Measurements from ENCODE around the gene GRIA4. TPM values are rescaled to one million over a fixed set of nuclear protein-coding genes. Genes with fewer than 3 reads are reported as not detected.

Gene GRIA4
- total and polyA plus RNA-seq, 2 of the 13 experiments (the other 11 are each of a cell fraction or from before 2014, with no cell fraction given), result not detected

DNA sequence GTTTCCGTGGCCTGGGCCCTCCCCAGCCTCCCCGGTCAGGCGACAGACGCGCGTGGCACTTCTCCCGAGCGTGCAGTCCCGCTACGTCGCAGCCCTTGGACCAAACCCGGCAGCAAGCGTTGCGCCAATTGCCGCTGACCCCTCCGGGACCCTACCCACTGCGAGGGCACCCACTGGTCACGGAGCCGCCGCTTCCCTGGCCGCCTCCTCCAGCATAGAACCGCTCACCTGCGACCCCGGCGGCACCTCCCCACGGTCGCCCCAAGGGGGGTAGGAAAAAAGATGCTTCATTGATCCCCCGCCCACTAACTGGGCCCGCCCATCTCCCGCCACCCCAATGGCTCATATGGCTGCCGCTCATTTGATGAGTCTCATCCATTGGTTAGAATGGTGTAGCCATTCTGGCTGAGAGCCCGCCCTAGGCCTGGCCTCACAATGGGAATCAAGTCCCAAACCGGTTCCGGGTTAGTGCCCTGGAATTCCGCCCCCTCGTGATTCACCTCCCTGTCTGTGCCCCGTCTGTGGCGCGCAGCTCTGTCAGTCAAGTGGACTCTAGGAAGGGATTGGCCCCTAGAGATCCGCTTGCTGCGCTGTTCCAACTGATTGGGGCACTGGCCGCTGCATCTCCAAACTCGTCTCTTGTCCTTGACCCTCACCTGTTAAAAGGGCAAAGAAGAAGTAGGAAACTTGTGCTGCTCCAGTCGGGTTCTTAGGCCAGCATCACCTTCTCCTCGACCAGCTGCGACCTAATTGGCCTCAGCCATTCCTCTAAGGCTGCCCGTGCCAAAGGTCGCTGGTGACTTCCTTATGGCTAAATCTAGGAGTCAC lies 412.3 kb downstream of the GRIA4 start, which contains the start of gene MSANTD4 (continued):
- TF ChIP-seq STAT6 (CRISPR knock-in tag; IDR thresholded peaks at IDR 0.05; ENCODE audit: borderline replicate concordance) (no peak), NFE2L1 (CRISPR knock-in tag; IDR thresholded peaks at IDR 0.05; ENCODE audit: borderline replicate concordance) (no peak), YEATS4 (CRISPR knock-in tag; IDR thresholded peaks at IDR 0.05; ENCODE audit: borderline replicate concordance) (peak; percentile 74), CENPX (CRISPR knock-in tag; IDR thresholded peaks at IDR 0.05) (no peak), NFKB2 (CRISPR knock-in tag; IDR thresholded peaks at IDR 0.05; ENCODE audit: borderline replicate concordance) (0 out of 2 replicates have a peak, but pooled peaks have one; percentile 34), GATA4 (IDR thresholded peaks at IDR 0.05; ENCODE audit: borderline replicate concordance, low read depth) (no peak), ZNF576 (CRISPR knock-in tag; IDR thresholded peaks at IDR 0.05) (no peak), BHLHE40 (IDR thresholded peaks at IDR 0.05; ENCODE audit: low read length) (peak; percentile 62), EHMT2 (IDR thresholded peaks at IDR 0.05; ENCODE audit: borderline replicate concordance, low read depth, low read length) (no peak; the same call in 1 of the 2 replicates), GLI4 (CRISPR knock-in tag; IDR thresholded peaks at IDR 0.05; ENCODE audit: borderline replicate concordance) (peak; percentile 53; the same call in 1 of the 2 replicates), ZBTB2 (CRISPR knock-in tag; IDR thresholded peaks at IDR 0.05; ENCODE audit: low read depth) (no peak), HOXA3 (CRISPR knock-in tag; IDR thresholded peaks at IDR 0.05) (peak; percentile 79), SNRNP70 (IDR thresholded peaks at IDR 0.05; ENCODE audit: low read depth, low read length) (no peak), TP53 (CRISPR knock-in tag; conservative IDR thresholded peaks at IDR 0.05) (no peak), ZNF180 (CRISPR knock-in tag; IDR thresholded peaks at IDR 0.05; ENCODE audit: borderline replicate concordance, low read depth) (no peak)
- TF ChIP-seq, protein P1, sequence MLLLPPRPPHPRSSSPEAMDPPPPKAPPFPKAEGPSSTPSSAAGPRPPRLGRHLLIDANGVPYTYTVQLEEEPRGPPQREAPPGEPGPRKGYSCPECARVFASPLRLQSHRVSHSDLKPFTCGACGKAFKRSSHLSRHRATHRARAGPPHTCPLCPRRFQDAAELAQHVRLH (CRISPR knock-in tag; IDR thresholded peaks at IDR 0.05; ENCODE audit: borderline replicate concordance, low read depth), result 0 out of 2 replicates have a peak, but pooled peaks have one; percentile 6
- TF ChIP-seq, protein P2, sequence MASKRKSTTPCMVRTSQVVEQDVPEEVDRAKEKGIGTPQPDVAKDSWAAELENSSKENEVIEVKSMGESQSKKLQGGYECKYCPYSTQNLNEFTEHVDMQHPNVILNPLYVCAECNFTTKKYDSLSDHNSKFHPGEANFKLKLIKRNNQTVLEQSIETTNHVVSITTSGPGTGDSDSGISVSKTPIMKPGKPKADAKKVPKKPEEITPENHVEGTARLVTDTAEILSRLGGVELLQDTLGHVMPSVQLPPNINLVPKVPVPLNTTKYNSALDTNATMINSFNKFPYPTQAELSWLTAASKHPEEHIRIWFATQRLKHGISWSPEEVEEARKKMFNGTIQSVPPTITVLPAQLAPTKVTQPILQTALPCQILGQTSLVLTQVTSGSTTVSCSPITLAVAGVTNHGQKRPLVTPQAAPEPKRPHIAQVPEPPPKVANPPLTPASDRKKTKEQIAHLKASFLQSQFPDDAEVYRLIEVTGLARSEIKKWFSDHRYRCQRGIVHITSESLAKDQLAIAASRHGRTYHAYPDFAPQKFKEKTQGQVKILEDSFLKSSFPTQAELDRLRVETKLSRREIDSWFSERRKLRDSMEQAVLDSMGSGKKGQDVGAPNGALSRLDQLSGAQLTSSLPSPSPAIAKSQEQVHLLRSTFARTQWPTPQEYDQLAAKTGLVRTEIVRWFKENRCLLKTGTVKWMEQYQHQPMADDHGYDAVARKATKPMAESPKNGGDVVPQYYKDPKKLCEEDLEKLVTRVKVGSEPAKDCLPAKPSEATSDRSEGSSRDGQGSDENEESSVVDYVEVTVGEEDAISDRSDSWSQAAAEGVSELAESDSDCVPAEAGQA (IDR thresholded peaks at IDR 0.05; ENCODE audit: low read depth), result peak; percentile 63; the same call in 1 of the 2 replicates
- TF ChIP-seq, protein P2 (CRISPR knock-in tag; IDR thresholded peaks at IDR 0.05; ENCODE audit: borderline replicate concordance), result no peak
